Measurements from ENCODE around the gene SNX10.

DNA sequence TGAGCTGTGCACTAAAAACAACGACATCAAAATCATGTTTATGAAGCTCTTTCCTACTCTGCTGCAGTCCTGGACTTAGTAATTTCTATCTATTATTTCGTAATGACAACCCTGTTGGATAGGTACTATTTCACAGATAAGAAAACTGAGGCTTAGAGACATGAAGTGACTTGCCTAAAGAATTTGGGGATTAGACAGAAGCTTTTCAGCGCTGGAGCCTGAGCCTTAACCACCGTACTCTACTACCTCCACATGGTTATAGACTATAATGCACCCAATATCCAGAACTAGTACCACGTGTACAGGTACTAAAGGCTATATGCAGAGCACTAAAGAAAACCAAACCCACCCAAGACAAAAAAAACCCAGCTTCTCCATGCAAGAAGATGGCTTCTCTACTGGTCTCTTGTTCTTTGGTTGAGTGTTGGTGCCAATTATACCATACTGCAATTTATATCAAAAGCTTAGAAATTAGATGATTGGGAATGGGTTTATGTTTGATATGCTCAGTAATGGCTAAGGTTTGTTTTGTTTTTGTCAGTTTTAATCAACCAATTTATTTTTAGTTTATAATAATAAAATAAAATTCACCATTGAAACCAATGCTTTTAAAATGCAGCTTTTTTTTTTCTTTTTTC lies 6.5 kb upstream of the SNX10 start:
- TF ChIP-seq, protein P1, sequence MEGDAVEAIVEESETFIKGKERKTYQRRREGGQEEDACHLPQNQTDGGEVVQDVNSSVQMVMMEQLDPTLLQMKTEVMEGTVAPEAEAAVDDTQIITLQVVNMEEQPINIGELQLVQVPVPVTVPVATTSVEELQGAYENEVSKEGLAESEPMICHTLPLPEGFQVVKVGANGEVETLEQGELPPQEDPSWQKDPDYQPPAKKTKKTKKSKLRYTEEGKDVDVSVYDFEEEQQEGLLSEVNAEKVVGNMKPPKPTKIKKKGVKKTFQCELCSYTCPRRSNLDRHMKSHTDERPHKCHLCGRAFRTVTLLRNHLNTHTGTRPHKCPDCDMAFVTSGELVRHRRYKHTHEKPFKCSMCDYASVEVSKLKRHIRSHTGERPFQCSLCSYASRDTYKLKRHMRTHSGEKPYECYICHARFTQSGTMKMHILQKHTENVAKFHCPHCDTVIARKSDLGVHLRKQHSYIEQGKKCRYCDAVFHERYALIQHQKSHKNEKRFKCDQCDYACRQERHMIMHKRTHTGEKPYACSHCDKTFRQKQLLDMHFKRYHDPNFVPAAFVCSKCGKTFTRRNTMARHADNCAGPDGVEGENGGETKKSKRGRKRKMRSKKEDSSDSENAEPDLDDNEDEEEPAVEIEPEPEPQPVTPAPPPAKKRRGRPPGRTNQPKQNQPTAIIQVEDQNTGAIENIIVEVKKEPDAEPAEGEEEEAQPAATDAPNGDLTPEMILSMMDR (IDR thresholded peaks at IDR 0.05): no peak
- TF ChIP-seq POLR2AphosphoS5 (IDR thresholded peaks at IDR 0.05; ENCODE audit: insufficient read depth in 1 of 2, low read depth in 1 of 2) (no peak), POLR2A (IDR thresholded peaks at IDR 0.05) (no peak)
